IPS DF 6.9 (cell line): ENCODE data around the gene HSD17B14.
"Not testable (repeated sequence)": the region's sequence is repeated elsewhere in the genome, so short reads cannot be mapped to it uniquely, and the experiment has no call there.

Experiments
- DNase-seq: peaks from one replicate; pipeline ENCODE4 v3.0.0-alpha.2; 2013; ENCODE audit warnings: low read depth, low spot score
- H3K27ac ChIP-seq: one replicate; pipeline ENCODE4 v1.5.1; 2013; ENCODE audit warnings: low read length, control low read depth
- H3K27me3 ChIP-seq: 2 replicates; pipeline ENCODE4 v1.6.1; 2013; ENCODE audit warnings: mild to moderate bottlenecking, low read length; ENCODE audit not compliant: control insufficient read depth, insufficient read depth
- H3K36me3 ChIP-seq: 2 replicates; pipeline ENCODE4 v1.6.1; 2013; ENCODE audit warnings: low read length; ENCODE audit not compliant: control insufficient read depth, insufficient read depth
- H3K4me1 ChIP-seq: 2 replicates; pipeline ENCODE4 v1.6.1; 2013; ENCODE audit warnings: low read length; ENCODE audit not compliant: control insufficient read depth, insufficient read depth
- H3K4me3 ChIP-seq: 2 replicates; pipeline ENCODE4 v1.5.1; 2013; ENCODE audit warnings: mild to moderate bottlenecking, low read length
- H3K9me3 ChIP-seq: 2 replicates; pipeline ENCODE4 v1.6.1; 2013; ENCODE audit warnings: low read length, inconsistent platforms; ENCODE audit not compliant: control insufficient read depth, insufficient read depth
- WGBS: extraction: QIAGEN DNeasy Blood & Tissue Kit; methylation state at CpG from one replicate; pipeline ENCODE4 v1.1.7; 2013; ENCODE audit warnings: mixed read lengths, missing lambda C conversion rate; ENCODE audit not compliant: insufficient read length, insufficient coverage; 5-methylcytosine and 5-hydroxymethylcytosine counted together

The HSD17B14 gene

DNA sequence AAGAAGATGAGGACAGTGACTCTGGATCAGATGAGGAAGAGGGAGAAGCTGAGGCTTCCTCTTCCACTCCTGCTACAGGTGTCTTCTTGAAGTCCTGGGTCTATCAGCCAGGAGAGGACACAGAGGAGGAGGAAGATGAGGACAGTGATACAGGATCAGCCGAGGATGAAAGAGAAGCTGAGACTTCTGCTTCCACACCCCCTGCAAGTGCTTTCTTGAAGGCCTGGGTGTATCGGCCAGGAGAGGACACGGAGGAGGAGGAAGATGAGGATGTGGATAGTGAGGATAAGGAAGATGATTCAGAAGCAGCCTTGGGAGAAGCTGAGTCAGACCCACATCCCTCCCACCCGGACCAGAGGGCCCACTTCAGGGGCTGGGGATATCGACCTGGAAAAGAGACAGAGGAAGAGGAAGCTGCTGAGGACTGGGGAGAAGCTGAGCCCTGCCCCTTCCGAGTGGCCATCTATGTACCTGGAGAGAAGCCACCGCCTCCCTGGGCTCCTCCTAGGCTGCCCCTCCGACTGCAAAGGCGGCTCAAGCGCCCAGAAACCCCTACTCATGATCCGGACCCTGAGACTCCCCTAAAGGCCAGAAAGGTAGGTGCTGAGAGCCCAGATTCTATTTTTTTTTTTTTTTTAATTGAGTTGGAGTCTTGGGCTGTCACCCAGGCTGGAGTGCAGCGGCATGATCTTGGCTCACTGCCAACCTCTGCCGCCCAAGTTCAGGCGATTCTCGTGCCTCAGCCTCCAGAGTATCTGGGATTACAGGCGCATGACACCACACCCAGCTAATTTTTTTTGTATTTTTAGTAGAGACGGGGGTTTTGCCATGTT lies 38.2 kb upstream of the HSD17B14 start:
- WGBS, result no CpG with 5 or more reads among the region's 17 CpGs
- H3K27ac ChIP-seq, result no peak overlapping the region

GRCh38 chr19:48873476-48874302 lies 37.4 kb upstream of the HSD17B14 start:
- Histone ChIP-seq H3K4me1 (peaks cover 2% of the 10 kb centered on the region; the same call in 1 of the 2 replicates), H3K9me3 (no peaks in the 10 kb centered on the region), H3K36me3 (peaks cover 17% of the 10 kb centered on the region), H3K4me3 (no peak overlapping the region; the same call in 1 of the 2 replicates), H3K27me3 (no peaks in the 10 kb centered on the region), H3K27ac (no peak overlapping the region)
- DNase-seq, result no peak
- WGBS, result no CpG with 5 or more reads among the region's 14 CpGs

More for the DNA sequence above, 38.2 kb upstream of the HSD17B14 start:
- Histone ChIP-seq H3K4me1 (peaks cover 2% of the 10 kb centered on the region; the same call in 1 of the 2 replicates), H3K27me3 (no peaks in the 10 kb centered on the region), H3K9me3 (no peaks in the 10 kb centered on the region), H3K4me3 (no peak overlapping the region), H3K36me3 (peaks cover 17% of the 10 kb centered on the region)
- DNase-seq, result no peak

- H3K27me3 ChIP-seq, result no peaks in the 10 kb centered on the region
- no CpG with 5 or more reads among the region's 14 CpGs for WGBS
- peaks cover 2% of the 10 kb centered on the region; the same call in 1 of the 2 replicates for H3K4me1 ChIP-seq
- peaks cover 17% of the 10 kb centered on the region for H3K36me3 ChIP-seq
- H3K4me3 ChIP-seq, result peak overlapping the region; percentile 82; the same call in 1 of the 2 replicates
- no peaks in the 10 kb centered on the region for H3K9me3 ChIP-seq
- no peak overlapping the region for H3K27ac ChIP-seq
- DNase-seq, result no peak
Measured at GRCh38 chr19:48872884-48873475, 36.7 kb upstream of the HSD17B14 start.

- Histone ChIP-seq H3K27ac (no peak within 1 kb of the TSS), H3K27me3 (no peaks in the 10 kb centered on the region), H3K36me3 (peaks cover 17% of the 10 kb centered on the region), H3K4me3 (peak within 1 kb of the TSS; percentile 82), H3K4me1 (peaks cover 4% of the 10 kb centered on the region; the same call in 1 of the 2 replicates), H3K9me3 (no peaks in the 10 kb centered on the region)
- peak; percentile 93 for DNase-seq
- WGBS, result no CpG with 5 or more reads among the region's 53 CpGs
Measured at GRCh38 chr19:48872182-48872883, 36.0 kb upstream of the HSD17B14 start, which contains the start of gene PPP1R15A. Gene PPP1R15A (plus strand): TSS chr19:48872421. CDS start chr19:48873234, 813 bp downstream.

GRCh38 chr19:48871471-48872181 lies 35.3 kb upstream of the HSD17B14 start:
- not testable (repeated sequence) for H3K4me3 ChIP-seq, H3K27me3 ChIP-seq, H3K9me3 ChIP-seq, DNase-seq, H3K27ac ChIP-seq, H3K4me1 ChIP-seq
- peaks cover 17% of the 10 kb centered on the region for H3K36me3 ChIP-seq
- no CpG with 5 or more reads among the region's 31 CpGs for WGBS

GRCh38 chr19:48870048-48870447 lies 33.8 kb upstream of the HSD17B14 start:
- H3K4me1 ChIP-seq, result peaks cover 4% of the 10 kb centered on the region; the same call in 1 of the 2 replicates
- no peak overlapping the region for H3K4me3 ChIP-seq
- no peaks in the 10 kb centered on the region for H3K27me3 ChIP-seq
- no CpG with 5 or more reads among the region's 9 CpGs for WGBS
- H3K36me3 ChIP-seq, result peaks cover 11% of the 10 kb centered on the region; the same call in 1 of the 2 replicates
- no peak for DNase-seq
- no peak overlapping the region for H3K27ac ChIP-seq
- no peaks in the 10 kb centered on the region for H3K9me3 ChIP-seq

- WGBS, result 100% methylated on average over 1 of the region's 11 CpGs
- Histone ChIP-seq H3K36me3 (no peaks in the 10 kb centered on the region), H3K27ac (no peak within 1 kb of the TSS), H3K9me3 (no peaks in the 10 kb centered on the region), H3K4me1 (peaks cover 4% of the 10 kb centered on the region; the same call in 1 of the 2 replicates), H3K27me3 (no peaks in the 10 kb centered on the region), H3K4me3 (no peak within 1 kb of the TSS)
- no peak for DNase-seq
Measured at GRCh38 chr19:48868114-48868886, 32.0 kb upstream of the HSD17B14 start, which contains the start of gene PLEKHA4. Gene PLEKHA4 (minus strand): TSS chr19:48868617. CDS start chr19:48867620, 997 bp downstream.

- H3K4me1 ChIP-seq, result 0 out of 2 replicates have a peak, but pooled peaks cover 2% of the 10 kb centered on the region
- H3K9me3 ChIP-seq, result no peaks in the 10 kb centered on the region
- H3K4me3 ChIP-seq, result no peak overlapping the region
- DNase-seq, result no peak
- no peaks in the 10 kb centered on the region for H3K27me3 ChIP-seq
- no peaks in the 10 kb centered on the region for H3K36me3 ChIP-seq
- WGBS, result no CpG with 5 or more reads among the region's 7 CpGs
- no peak overlapping the region for H3K27ac ChIP-seq
Measured at GRCh38 chr19:48867746-48868113, 31.4 kb upstream of the HSD17B14 start.
